ENCODE results near the gene NDUFB7.

DNA sequence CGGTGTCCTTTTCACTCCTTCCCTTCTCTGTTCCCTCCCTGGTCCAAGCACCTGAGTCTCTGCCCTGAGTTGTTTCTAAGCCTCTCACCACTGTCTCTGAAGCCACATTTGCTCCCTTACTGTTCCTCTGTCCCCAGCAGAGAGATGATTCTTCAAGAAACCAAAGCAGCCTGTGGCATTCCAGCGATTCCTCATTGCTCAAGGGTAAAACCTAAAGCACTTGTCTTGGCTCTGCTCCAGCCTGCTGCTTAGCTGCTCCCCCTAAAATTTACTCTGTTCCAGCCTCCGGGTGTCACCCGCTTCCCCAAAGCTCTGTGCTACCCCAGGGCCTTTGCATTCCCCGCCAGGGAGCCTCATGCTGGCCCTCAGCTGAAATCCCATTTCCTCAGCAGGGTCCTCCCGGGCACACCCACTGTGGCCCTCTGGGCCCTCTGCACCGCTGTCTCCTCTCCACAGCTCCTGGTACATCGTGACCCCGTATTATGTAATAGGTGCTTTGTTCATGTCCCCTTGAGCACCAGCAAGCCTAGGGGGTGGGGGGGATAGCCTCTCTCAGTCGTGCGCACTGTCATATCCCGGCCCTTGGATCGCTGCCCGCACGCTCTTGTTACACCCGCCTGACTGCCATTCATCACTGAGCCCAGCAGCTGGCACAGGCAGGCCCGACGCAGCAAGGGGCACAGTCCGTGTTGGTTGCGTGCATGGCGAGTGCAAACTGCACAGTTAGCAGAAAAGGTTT lies 26.7 kb downstream of the NDUFB7 start:
- TF ChIP-seq, protein P1, sequence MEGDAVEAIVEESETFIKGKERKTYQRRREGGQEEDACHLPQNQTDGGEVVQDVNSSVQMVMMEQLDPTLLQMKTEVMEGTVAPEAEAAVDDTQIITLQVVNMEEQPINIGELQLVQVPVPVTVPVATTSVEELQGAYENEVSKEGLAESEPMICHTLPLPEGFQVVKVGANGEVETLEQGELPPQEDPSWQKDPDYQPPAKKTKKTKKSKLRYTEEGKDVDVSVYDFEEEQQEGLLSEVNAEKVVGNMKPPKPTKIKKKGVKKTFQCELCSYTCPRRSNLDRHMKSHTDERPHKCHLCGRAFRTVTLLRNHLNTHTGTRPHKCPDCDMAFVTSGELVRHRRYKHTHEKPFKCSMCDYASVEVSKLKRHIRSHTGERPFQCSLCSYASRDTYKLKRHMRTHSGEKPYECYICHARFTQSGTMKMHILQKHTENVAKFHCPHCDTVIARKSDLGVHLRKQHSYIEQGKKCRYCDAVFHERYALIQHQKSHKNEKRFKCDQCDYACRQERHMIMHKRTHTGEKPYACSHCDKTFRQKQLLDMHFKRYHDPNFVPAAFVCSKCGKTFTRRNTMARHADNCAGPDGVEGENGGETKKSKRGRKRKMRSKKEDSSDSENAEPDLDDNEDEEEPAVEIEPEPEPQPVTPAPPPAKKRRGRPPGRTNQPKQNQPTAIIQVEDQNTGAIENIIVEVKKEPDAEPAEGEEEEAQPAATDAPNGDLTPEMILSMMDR (IDR thresholded peaks at IDR 0.05): no peak
- TF ChIP-seq POLR2A (IDR thresholded peaks at IDR 0.05): no peak
